Measurements from ENCODE around the gene PDLIM1.

GRCh38 chr10:95315509-95315908, 24.7 kb upstream of the PDLIM1 start:
- no peak for TF ChIP-seq CTCF (IDR thresholded peaks at IDR 0.05)
- TF ChIP-seq POLR2A (IDR thresholded peaks at IDR 0.05): no peak
- no peak for TF ChIP-seq EP300 (IDR thresholded peaks at IDR 0.05)
